ENCODE measurements around the gene ZGPAT.

The ZGPAT gene

DNA sequence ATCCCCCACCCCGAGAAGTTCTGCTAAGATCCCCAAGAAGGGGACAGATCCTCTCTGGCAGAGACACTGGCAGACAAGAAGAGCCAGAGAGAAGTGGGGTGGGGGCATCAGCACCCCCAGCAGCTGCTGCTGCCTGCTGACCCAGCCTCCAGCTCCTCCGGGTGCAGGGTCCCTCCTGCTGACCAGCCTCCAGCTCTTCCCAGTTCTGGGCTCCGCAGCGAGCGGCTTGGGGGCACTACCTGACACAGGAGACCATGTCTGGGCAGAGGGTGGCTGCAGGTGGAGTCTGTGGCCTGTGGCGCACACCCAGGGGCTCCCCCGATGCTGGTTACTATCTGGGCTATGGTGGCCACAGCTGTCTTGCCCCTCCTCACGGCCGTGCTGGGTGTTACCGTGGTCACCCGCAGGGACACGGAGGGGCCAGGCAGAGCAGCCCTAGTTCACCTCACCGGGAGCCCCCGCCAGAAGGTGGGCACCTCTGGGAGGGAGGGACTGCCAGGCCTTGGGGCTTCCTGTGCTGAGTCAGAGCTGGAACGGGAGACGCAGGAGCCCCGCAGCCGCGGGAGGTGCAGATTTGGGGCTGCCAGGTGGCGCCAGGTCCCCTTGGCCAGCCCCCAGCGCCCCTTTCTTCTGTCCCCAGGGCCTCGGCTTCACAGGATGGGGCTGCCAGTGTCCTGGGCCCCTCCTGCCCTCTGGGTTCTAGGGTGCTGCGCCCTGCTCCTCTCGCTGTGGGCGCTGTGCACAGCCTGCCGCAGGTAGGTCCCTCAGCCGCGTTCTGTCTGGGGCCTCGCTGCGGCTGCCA lies 29.3 kb downstream of the ZGPAT start:
- TF ChIP-seq GATA2 (IDR thresholded peaks at IDR 0.05; ENCODE audit: low read depth, low read length) = no peak
- TF ChIP-seq GATA3 (IDR thresholded peaks at IDR 0.05; ENCODE audit: low read depth, low read length) = no peak

GRCh38 chr20:63737695-63737944 lies 29.8 kb downstream of the ZGPAT start:
- TF ChIP-seq GATA2 (IDR thresholded peaks at IDR 0.05; ENCODE audit: low read depth, low read length) = no peak
- TF ChIP-seq GATA3 (IDR thresholded peaks at IDR 0.05; ENCODE audit: low read depth, low read length) = no peak

DNA sequence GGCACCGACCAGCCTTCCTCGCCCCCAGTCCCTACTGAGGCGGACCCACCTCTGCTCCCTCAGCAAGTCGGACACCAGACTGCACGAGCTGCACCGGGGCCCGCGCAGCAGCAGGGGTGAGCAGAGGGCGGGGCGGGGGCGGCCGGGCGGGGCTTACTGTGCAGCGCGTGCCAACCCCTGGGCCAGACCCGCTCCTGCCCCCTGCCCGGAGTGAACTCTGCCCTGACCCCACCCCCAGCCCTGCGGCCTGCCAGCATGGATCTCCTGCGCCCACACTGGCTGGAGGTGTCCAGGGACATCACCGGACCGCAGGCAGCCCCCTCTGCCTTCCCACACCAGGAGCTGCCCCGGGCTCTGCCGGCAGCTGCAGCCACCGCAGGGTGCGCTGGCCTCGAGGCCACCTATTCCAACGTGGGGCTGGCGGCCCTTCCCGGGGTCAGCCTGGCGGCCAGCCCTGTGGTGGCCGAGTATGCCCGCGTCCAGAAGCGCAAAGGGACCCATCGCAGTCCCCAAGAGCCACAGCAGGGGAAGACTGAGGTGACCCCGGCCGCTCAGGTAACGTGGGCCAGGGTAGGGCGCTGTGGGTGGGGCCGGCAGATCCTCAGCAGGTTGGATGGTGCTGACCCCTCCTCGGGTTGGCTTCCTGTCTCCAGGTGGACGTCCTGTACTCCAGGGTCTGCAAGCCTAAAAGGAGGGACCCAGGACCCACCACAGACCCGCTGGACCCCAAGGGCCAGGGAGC lies 30.3 kb downstream of the ZGPAT start:
- TF ChIP-seq GATA2 (IDR thresholded peaks at IDR 0.05; ENCODE audit: low read depth, low read length) = no peak
- TF ChIP-seq GATA3 (IDR thresholded peaks at IDR 0.05; ENCODE audit: low read depth, low read length) = no peak

- no peak for TF ChIP-seq GATA2 (IDR thresholded peaks at IDR 0.05; ENCODE audit: low read depth, low read length)
- no peak for TF ChIP-seq GATA3 (IDR thresholded peaks at IDR 0.05; ENCODE audit: low read depth, low read length)
These were observed 30.9 kb downstream of the ZGPAT start for GRCh38 chr20:63738687-63739129.

DNA sequence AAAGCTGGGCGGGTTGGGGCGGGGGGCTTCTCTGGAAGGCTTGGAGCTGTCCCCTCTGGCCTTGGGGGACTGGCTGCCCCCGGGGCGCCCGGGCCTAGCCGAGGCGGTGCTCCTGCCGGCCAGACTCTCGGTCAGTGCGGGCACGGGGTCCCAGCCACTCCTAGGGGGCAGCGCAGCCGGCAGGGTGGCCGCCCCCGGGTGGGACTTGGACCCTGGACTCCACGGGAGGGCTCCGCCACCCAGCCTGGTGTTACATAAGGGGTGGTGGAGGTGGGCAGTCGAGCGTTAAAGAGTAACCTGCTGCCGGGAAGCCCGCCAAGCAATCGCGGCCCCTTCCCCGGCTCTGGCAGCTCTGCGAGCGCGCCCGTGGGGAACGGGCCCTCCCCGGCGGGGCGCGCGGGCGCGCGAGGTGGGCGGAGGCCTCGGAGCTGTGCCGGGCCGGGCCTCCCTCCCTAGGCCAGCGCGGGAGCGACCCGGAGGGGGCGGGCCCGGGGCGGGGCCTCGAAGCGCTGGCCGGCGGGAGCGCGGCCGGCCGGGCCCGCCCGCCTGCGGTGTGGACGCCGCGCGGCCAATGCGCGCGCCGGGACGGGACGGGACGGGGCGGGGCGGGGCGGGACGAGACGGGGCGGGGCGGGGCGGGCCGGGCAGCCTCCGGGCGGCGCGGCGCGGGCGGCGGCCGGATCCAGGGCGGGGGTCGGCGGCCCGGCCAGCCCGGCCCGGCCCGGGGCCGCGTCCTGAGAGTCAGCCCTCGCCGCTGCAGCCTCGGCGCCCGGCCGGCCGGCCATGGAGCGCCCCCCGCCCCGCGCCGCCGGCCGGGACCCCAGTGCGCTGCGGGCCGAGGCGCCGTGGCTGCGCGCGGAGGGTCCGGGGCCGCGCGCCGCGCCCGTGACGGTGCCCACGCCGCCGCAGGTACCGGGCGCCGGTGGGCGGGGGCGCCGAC lies 31.6 kb downstream of the ZGPAT start, which contains the start of gene SLC2A4RG:
TSS of gene SLC2A4RG (plus strand) at position 647 of the 940 bp plus-strand sequence. CDS start at position 784, 137 bp downstream.
- TF ChIP-seq GATA3 (IDR thresholded peaks at IDR 0.05; ENCODE audit: low read depth, low read length) (no peak), GATA2 (IDR thresholded peaks at IDR 0.05; ENCODE audit: low read depth, low read length) (no peak)

- TF ChIP-seq GATA3 (IDR thresholded peaks at IDR 0.05; ENCODE audit: low read depth, low read length) (no peak), GATA2 (IDR thresholded peaks at IDR 0.05; ENCODE audit: low read depth, low read length) (no peak)
These were observed 32.3 kb downstream of the ZGPAT start for GRCh38 chr20:63740070-63740626.

GRCh38 chr20:63740627-63741353 lies 33.0 kb downstream of the ZGPAT start:
- TF ChIP-seq GATA2 (IDR thresholded peaks at IDR 0.05; ENCODE audit: low read depth, low read length) = no peak
- TF ChIP-seq GATA3 (IDR thresholded peaks at IDR 0.05; ENCODE audit: low read depth, low read length) = no peak

GRCh38 chr20:63741354-63741675 lies 33.5 kb downstream of the ZGPAT start:
- no peak for TF ChIP-seq GATA3 (IDR thresholded peaks at IDR 0.05; ENCODE audit: low read depth, low read length)
- no peak for TF ChIP-seq GATA2 (IDR thresholded peaks at IDR 0.05; ENCODE audit: low read depth, low read length)

DNA sequence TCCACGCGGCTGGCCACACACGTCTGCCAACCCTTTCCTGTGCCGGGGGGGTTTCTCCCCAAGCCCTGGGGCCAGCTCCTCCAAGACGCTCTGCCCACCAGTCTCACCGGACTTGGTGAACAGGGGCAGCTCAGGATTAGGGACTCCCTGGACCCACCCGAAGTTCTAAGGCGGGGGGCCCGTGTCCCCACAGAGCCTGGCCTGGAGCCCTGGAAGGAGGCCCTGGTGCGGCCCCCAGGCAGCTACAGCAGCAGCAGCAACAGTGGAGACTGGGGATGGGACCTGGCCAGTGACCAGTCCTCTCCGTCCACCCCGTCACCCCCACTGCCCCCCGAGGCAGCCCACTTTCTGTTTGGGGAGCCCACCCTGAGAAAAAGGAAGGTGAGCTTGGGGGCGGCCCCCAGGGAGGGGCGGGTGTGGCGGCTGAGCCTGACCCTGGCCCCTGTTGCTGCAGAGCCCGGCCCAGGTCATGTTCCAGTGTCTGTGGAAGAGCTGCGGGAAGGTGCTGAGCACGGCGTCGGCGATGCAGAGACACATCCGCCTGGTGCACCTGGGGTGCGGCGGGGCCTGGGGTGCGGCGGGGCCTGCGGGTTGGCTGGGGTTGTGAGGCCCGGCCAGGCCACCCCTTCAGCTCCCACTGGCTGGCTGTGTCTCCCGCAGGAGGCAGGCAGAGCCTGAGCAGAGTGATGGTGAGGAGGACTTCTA lies 34.0 kb downstream of the ZGPAT start:
- TF ChIP-seq GATA3 (IDR thresholded peaks at IDR 0.05; ENCODE audit: low read depth, low read length) = no peak
- TF ChIP-seq GATA2 (IDR thresholded peaks at IDR 0.05; ENCODE audit: low read depth, low read length) = no peak

DNA sequence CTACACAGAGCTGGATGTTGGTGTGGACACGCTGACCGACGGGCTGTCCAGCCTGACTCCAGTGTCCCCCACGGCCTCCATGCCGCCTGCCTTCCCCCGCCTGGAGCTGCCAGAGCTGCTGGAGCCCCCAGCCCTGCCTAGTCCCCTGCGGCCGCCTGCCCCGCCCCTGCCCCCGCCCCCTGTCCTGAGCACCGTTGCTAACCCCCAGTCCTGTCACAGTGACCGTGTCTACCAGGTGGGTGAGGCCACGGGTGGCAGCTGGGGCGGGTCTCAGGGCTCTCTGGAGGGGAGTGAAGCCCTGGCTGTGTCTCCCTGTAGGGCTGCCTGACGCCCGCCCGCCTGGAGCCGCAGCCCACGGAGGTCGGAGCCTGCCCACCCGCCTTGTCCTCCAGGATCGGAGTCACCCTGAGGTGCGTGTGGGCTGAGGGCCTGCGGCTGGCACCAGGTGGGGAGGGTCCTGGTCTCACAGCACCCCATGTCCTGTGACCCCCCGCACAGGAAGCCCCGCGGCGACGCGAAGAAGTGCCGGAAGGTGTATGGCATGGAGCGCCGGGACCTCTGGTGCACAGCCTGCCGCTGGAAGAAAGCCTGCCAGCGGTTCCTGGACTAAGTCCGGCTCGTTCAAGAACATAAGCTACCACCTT lies 34.7 kb downstream of the ZGPAT start:
- TF ChIP-seq GATA3 (IDR thresholded peaks at IDR 0.05; ENCODE audit: low read depth, low read length) (no peak), GATA2 (IDR thresholded peaks at IDR 0.05; ENCODE audit: low read depth, low read length) (no peak)

DNA sequence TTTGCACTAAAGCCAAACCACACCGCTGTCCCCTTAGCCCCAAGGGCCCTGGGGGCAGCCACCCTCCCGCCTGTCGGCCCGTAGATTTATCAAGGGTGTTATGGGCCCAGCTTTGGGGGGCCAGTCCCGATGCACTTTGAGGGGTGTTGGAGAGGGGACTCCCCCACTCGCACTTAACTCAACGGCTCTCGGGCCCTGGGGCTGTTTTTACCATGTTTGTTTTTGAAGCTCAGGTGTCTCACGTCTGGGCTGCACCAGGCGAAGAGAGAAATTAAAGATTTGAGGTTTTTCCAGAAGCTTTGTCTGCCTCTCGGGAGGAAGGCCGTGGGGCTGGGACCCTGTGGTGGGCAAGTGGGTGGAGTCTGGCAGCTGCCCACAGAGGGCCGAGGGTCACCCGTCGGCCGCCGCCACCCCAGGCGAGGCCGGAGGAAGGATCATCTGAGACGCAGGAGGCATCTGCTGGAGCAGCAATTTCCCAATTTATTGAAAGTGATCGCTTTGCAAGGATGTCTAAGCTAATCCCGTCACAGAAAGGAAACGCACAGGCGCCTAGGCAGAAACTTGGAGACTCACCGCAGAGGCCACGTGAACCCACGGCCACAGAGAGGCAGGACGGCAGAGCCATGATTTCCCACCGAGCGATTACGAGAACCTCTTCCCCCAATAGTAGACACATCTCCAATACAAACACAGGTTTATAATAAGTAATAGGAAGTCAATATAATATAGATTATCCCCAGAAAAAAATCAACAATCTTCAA lies 35.6 kb downstream of the ZGPAT start:
- TF ChIP-seq GATA2 (IDR thresholded peaks at IDR 0.05; ENCODE audit: low read depth, low read length) = no peak
- TF ChIP-seq GATA3 (IDR thresholded peaks at IDR 0.05; ENCODE audit: low read depth, low read length) = no peak

DNA sequence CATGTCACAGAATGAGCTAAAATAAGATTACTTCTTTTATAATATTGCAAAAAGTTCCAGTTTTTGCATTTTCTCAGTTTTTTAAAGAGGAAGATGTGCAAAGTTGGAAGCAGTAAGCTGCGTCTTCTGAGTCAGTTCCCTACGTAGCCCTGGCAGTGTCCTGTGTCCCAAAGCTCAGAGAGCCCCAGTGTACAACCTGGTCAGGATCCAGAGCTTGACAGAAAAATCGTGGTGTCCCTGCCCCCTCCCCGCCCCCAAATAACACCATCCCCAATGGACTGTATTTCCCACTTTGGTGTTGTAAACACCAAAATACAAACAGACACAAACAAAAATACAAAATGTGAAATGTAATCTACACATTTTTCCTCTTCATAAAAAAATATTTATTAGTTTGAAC lies 36.3 kb downstream of the ZGPAT start:
- no peak for TF ChIP-seq GATA3 (IDR thresholded peaks at IDR 0.05; ENCODE audit: low read depth, low read length)
- TF ChIP-seq GATA2 (IDR thresholded peaks at IDR 0.05; ENCODE audit: low read depth, low read length) = no peak

Data from SH-SY5Y (cell line).